ENCODE measurements around the gene PFKFB3.

DNA sequence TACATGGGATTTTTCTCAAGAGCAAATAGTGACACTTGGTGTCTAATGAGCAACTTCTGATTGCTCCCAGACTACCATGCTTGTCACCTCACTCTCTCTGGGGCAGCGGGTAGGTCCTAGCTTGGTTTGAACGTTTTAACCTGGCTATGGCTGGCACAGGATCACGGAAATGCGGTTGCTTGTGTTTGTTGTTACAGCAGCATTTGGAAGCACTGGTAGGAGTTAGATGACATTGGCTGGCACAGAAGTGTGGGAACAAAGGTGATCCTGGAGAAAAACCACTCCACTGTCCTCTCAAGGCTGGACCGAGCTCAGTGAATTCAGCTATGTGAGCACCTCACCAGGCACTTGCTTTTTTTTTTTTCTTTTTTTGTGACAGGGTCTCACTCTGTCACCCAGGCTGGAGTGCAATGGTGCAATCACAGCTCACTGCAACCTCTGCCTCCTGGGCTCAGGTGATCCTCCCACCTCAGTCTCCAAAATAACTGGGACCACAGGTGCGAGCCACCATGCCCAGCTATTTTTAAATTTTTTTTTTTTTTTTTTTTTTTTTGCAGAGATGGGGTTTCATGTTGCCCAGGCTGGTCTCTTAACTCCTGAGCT lies 3.5 kb upstream of the PFKFB3 start:
- TF ChIP-seq, protein P1, sequence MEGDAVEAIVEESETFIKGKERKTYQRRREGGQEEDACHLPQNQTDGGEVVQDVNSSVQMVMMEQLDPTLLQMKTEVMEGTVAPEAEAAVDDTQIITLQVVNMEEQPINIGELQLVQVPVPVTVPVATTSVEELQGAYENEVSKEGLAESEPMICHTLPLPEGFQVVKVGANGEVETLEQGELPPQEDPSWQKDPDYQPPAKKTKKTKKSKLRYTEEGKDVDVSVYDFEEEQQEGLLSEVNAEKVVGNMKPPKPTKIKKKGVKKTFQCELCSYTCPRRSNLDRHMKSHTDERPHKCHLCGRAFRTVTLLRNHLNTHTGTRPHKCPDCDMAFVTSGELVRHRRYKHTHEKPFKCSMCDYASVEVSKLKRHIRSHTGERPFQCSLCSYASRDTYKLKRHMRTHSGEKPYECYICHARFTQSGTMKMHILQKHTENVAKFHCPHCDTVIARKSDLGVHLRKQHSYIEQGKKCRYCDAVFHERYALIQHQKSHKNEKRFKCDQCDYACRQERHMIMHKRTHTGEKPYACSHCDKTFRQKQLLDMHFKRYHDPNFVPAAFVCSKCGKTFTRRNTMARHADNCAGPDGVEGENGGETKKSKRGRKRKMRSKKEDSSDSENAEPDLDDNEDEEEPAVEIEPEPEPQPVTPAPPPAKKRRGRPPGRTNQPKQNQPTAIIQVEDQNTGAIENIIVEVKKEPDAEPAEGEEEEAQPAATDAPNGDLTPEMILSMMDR (IDR thresholded peaks at IDR 0.05): no peak
- no peak for TF ChIP-seq POLR2A (IDR thresholded peaks at IDR 0.05)
